Adipocyte (in vitro differentiated cells): ENCODE measurements around the gene TMEM132D.

Source experiments
- DNase-seq: peaks from one replicate; pipeline ENCODE4 v3.0.0-alpha.2; 2015; ENCODE audit warnings: low read depth
- H3K27me3 ChIP-seq: replicated peaks from 2 replicates; pipeline ENCODE4 v1.7.0; 2013; ENCODE audit warnings: mild to moderate bottlenecking, low read length, moderate library complexity; ENCODE audit not compliant: control insufficient read depth, insufficient read depth
- H3K36me3 ChIP-seq: 2 replicates; pipeline ENCODE4 v1.7.0; 2013; ENCODE audit warnings: low read length, mild to moderate bottlenecking, moderate library complexity; ENCODE audit not compliant: control insufficient read depth, insufficient read depth, severe bottlenecking
- H3K4me1 ChIP-seq: 2 replicates; pipeline ENCODE4 v1.7.0; 2013; ENCODE audit warnings: mild to moderate bottlenecking, low read length, moderate library complexity; ENCODE audit not compliant: control insufficient read depth, insufficient read depth
- H3K4me3 ChIP-seq: 2 replicates; pipeline ENCODE4 v1.7.0; 2013; ENCODE audit warnings: mild to moderate bottlenecking, low read length, moderate library complexity
- H3K9ac ChIP-seq: 2 replicates; pipeline ENCODE4 v1.7.0; 2013; ENCODE audit warnings: mild to moderate bottlenecking, low read length, moderate library complexity
- H3K9me3 ChIP-seq: 2 replicates; pipeline ENCODE4 v1.7.0; 2013; ENCODE audit warnings: mild to moderate bottlenecking, low read length, moderate library complexity; ENCODE audit not compliant: control insufficient read depth

TMEM132D gene

DNA sequence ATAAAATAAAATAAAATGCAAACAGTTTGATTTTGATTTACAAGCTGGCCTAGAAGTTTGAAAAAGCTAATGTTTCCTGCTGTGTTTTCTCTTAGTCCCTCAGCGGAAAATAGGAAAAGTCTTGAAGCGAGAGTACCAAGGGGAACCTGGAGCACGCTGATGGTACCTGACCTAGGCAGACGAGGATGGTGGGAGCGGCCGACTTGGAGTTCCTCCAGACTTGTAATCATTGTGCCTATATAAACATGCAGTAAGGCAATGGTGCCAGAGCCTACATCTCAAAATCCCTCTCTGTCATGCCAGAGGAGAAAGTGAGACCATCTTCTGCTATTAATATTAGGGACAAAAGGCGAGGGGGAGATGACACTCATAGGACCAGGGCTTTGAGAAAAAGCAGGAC lies 371.7 kb downstream of the TMEM132D start:
- Histone ChIP-seq H3K36me3 (no peaks in the 10 kb centered on the region), H3K27me3 (no peaks in the 10 kb centered on the region), H3K9ac (no peak overlapping the region), H3K4me1 (no peaks in the 10 kb centered on the region), H3K9me3 (peaks cover 3% of the 10 kb centered on the region), H3K4me3 (no peak overlapping the region)
- no peak for DNase-seq

DNA sequence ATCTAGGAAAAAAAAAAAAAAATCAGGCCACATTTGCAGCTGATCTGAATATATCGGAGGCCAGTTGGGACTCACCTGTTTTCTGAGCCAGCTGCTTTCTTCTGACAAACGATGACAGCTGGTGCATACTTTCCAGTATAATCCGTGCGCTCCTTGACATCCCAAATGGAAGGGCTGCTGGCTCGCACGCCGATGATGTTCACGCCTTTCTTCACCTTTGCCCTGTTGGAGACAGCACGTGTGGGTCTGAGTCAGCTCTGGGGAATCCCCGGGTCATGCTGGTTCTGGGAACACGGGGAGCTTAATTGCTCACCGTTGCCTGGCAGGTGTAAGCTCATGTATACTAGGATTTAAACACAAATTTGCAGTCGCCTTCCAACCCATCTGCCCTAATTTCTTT lies 372.8 kb downstream of the TMEM132D start:
- DNase-seq: no peak
- Histone ChIP-seq H3K36me3 (no peaks in the 10 kb centered on the region), H3K4me1 (no peaks in the 10 kb centered on the region), H3K4me3 (no peak overlapping the region), H3K9me3 (peaks cover 3% of the 10 kb centered on the region), H3K27me3 (no peaks in the 10 kb centered on the region), H3K9ac (no peak overlapping the region)

DNA sequence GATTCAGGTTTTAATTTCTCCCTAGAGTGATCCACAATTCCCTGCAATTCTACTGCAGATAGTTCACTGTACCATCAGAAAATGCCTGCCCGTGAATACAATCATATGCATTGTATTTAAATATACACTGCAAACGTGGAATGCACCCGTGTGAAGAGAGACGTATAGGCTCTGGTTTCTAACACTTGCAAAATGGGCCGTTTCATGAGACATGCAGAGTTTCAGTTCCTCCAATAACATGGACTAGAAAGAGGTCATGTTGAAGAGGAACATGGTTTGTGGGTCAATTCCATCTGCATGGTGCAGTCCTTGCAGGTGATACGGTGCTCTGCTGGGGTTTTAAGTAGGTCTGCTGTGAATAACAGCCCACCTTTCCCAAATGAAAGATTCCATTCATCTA lies 373.3 kb downstream of the TMEM132D start:
- Histone ChIP-seq H3K36me3 (no peaks in the 10 kb centered on the region), H3K27me3 (no peaks in the 10 kb centered on the region), H3K9ac (no peak overlapping the region), H3K4me3 (no peak overlapping the region), H3K9me3 (peaks cover 3% of the 10 kb centered on the region), H3K4me1 (no peaks in the 10 kb centered on the region)
- no peak for DNase-seq

DNA sequence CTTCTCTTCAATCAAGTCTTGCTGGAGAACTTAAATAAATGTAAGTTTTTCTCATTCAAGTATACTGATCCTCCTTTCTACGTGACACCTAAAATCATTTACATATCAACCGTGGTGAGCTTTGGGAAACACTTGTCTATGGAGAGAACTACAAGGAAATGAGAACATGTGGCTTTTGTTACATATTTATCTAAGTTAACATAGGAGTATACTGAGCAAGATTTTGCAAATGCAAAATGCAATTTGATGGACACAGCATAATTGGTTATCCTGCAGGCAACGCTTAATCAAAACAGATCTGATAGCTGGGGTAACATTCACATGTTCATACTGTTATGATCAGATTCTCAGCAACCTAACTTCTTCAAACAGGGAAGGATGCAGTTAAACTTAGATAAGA lies 376.3 kb downstream of the TMEM132D start:
- no peaks in the 10 kb centered on the region for H3K27me3 ChIP-seq
- H3K9me3 ChIP-seq: peaks cover 2% of the 10 kb centered on the region
- H3K9ac ChIP-seq: no peak overlapping the region
- H3K4me1 ChIP-seq: no peaks in the 10 kb centered on the region
- no peaks in the 10 kb centered on the region for H3K36me3 ChIP-seq
- DNase-seq: no peak
- no peak overlapping the region for H3K4me3 ChIP-seq

DNA sequence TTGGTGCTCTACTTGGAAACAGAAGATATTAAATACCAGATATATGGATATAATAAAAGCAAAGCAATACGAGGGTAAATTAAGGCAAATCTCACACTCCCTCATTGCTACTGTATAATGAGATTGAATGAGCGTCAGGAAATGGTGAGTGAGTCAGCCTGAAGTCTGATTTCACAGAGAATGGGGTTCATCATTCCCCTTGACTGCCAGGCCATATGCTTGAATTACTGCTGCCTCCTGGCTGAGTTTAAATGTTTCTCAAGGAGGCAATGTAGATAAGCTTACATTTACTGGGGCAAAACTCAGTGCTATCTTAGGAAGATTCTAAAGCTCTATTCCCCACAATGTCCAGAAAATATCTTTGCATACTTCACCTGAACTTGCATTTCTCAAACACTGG lies 380.2 kb downstream of the TMEM132D start:
- peaks cover 6% of the 10 kb centered on the region for H3K9me3 ChIP-seq
- H3K4me3 ChIP-seq: no peak overlapping the region

DNA sequence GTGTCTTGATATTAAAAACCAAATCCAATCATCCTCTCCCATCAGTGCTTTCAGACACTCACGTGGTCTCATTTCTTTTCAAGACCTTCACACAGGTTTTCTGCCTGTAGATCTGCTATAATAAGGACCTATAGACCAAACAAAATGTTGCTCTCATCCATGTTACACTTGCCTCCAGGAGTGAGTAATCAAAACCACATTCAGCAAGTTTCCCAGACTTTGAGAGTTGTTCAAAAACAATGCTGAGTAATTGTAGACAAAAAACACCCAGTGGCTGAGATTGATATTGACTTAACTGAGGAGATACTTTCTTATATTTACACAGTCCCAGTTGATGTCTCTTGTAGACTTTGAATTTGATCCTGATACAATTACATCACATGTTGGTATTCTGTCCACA lies 383.1 kb downstream of the TMEM132D start:
- peaks cover 11% of the 10 kb centered on the region for H3K9me3 ChIP-seq
- H3K4me3 ChIP-seq: no peak overlapping the region
- no peaks in the 10 kb centered on the region for H3K27me3 ChIP-seq
- no peak overlapping the region for H3K9ac ChIP-seq
- peak; percentile 65 for DNase-seq
- H3K36me3 ChIP-seq: no peaks in the 10 kb centered on the region
- H3K4me1 ChIP-seq: no peaks in the 10 kb centered on the region

More for the DNA sequence above, 380.2 kb downstream of the TMEM132D start:
- no peaks in the 10 kb centered on the region for H3K27me3 ChIP-seq
- H3K4me1 ChIP-seq: no peaks in the 10 kb centered on the region
- H3K36me3 ChIP-seq: no peaks in the 10 kb centered on the region
- no peak for DNase-seq
- H3K9ac ChIP-seq: no peak overlapping the region

DNA sequence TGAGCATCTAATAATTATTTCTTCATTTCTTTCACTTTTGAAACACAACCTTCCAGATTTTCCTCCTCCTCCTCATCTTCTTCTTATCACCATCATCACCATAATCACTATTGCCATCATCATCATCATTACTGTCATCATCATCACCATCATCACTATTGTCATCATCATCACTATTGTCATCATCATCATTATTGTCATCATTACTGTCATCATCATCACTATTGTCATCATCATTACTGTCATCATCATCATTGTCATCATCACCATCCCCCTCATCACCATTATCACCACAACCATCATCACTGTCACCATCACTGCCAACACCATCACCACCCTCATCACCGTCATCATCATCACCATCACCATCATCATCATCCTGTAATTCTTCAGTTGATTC lies 400.0 kb downstream of the TMEM132D start:
- Histone ChIP-seq H3K36me3 (no peaks in the 10 kb centered on the region), H3K4me3 (no peak overlapping the region), H3K27me3 (no peaks in the 10 kb centered on the region), H3K9ac (no peak overlapping the region), H3K9me3 (no peaks in the 10 kb centered on the region), H3K4me1 (no peaks in the 10 kb centered on the region)
- no peak for DNase-seq

DNA sequence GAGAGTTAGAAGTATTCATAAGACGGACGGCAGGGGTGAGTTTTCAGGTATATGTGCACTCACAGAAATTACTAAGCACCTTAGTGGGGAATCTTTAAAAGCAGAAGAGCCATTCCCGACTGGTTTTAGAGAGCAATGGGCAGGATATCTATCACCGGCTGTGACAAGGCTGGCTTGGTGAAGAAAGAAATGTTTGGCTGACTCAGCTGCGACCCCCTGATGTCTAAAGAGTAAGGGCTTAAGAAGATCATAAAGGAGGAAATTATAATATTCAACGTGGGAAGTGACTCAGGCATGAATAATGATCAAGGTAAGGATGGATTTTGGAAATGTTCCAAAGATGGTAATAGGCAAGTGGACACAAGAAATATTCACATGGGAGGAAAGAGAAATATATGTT lies 407.6 kb downstream of the TMEM132D start:
- no peak overlapping the region for H3K4me3 ChIP-seq
- H3K9me3 ChIP-seq: no peaks in the 10 kb centered on the region
- H3K27me3 ChIP-seq: no peaks in the 10 kb centered on the region
- no peak for DNase-seq
- no peak overlapping the region for H3K9ac ChIP-seq
- H3K4me1 ChIP-seq: no peaks in the 10 kb centered on the region
- H3K36me3 ChIP-seq: no peaks in the 10 kb centered on the region

DNA sequence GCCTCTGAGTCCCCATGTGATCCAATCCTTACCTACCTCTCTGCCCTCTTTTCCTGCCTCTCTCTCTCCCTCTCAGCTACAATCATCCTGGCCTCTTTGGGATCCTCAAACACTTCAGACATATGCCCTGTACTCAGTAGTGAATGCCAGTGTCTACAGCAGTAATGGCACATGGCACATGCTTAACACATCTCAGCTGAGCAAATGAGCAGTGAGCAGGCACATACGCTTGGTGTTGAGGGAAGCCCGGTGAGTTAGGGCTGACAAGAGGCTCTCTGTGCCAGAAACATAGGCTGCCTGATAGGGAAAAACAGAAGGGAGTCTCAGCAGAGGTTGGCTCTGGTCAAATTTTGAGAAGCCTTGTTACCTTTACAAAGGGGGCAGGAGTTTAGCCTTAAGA lies 409.1 kb downstream of the TMEM132D start:
- no peak overlapping the region for H3K9ac ChIP-seq
- H3K4me1 ChIP-seq: no peaks in the 10 kb centered on the region
- H3K9me3 ChIP-seq: no peaks in the 10 kb centered on the region
- no peaks in the 10 kb centered on the region for H3K36me3 ChIP-seq
- no peaks in the 10 kb centered on the region for H3K27me3 ChIP-seq
- no peak for DNase-seq
- no peak overlapping the region for H3K4me3 ChIP-seq

DNA sequence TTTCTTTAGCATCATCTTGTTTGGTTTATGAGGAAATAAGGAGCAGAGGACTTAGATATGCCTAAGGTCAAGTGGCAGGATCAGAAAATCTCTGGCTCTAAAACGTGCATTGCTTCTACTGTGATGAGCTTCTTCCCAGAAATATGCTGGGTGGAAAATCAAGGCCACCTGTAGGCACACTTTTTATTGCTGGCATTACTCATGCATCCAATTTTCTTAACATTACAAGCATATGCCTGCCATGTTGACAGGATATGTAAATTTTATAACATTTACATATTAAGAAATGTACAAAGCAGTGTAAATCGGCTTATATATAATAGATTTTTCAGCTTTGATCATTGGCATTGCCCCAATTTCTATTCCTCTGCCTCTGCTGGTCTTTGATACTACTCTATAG lies 409.6 kb downstream of the TMEM132D start:
- Histone ChIP-seq H3K27me3 (no peaks in the 10 kb centered on the region), H3K36me3 (no peaks in the 10 kb centered on the region), H3K9me3 (no peaks in the 10 kb centered on the region), H3K4me1 (no peaks in the 10 kb centered on the region), H3K4me3 (no peak overlapping the region), H3K9ac (no peak overlapping the region)
- no peak for DNase-seq

DNA sequence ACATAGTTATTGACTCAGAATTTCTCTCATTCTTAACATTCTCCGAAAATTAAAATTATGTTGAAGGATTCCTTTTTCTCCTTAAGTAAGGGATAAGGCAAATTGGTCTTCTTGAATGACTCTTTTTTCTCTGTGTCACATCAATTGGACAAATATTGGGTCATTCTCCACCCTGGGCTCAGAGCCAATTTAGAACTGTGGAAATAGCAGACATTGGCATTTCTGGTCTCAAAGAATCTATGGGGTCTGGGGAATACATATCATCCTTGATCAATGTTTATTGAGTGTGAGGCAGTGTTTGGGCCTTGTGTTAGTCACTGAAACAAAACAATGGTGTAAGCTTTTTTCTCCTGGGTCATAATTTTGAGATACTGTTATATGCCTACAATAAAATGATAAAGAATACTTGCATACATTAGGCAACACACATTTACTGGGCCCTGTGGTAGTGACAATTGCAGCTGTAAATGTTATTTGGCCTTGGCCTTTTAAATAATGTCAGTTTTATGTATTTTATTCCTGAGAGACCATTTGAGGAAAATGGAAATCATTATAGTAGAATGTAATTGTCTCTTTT lies 414.6 kb downstream of the TMEM132D start:
- H3K9me3 ChIP-seq: no peaks in the 10 kb centered on the region
- H3K9ac ChIP-seq: no peak overlapping the region
- DNase-seq: peak; percentile 1
- no peaks in the 10 kb centered on the region for H3K4me1 ChIP-seq
- H3K27me3 ChIP-seq: no peaks in the 10 kb centered on the region
- no peaks in the 10 kb centered on the region for H3K36me3 ChIP-seq
- H3K4me3 ChIP-seq: no peak overlapping the region

DNA sequence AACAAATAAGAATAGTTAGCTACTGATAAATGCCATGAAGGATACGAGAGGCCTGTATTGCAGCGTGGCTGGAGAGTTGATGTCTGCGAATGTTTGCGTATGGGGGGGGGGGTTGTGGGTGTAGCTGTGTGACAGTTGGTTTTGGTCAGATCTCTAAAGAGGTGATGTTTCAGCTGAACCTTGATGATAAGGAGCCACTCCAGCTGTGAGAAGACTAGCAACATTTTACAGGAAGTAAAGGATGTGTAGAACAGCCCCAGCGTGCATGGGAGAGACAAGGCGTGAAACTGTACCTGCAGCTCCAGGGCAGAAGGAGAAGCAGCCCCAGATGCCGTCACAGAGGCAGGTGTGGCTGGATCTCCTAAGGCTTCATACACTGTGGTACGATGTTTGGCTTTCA lies 416.9 kb downstream of the TMEM132D start:
- Histone ChIP-seq H3K9ac (no peak overlapping the region), H3K36me3 (no peaks in the 10 kb centered on the region), H3K4me3 (no peak overlapping the region), H3K27me3 (no peaks in the 10 kb centered on the region), H3K4me1 (no peaks in the 10 kb centered on the region), H3K9me3 (no peaks in the 10 kb centered on the region)
- no peak for DNase-seq
